Mesothelial cell of epicardium (in vitro differentiated cells): Measurements from ENCODE around the gene CAMKK2. TPM values are rescaled to one million over a fixed set of nuclear protein-coding genes. Genes with fewer than 3 reads are reported as not detected.
A peak's percentile ranks its signal among the peaks of the same experiment; 100 is the strongest.

Experiments
- DNase-seq, 2 experiments: peaks; one replicate each; pipeline ENCODE4 v3.0.0; 2021; ENCODE audit warnings: low spot score in 2 of 2; ENCODE audit not compliant: unreplicated experiment in 2 of 2
- H3K27ac Mint-ChIP-seq: 2 replicates; pipeline ENCODE4 v1.8.0; 2021; ENCODE audit warnings: mixed read lengths
- H3K27me3 Mint-ChIP-seq: 2 replicates; pipeline ENCODE4 v1.8.0; 2021; ENCODE audit warnings: low read depth, mixed read lengths
- H3K36me3 Mint-ChIP-seq: 2 replicates; pipeline ENCODE4 v1.8.0; 2021; ENCODE audit warnings: mixed read lengths
- H3K4me1 Mint-ChIP-seq: 2 replicates; pipeline ENCODE4 v1.8.0; 2021; ENCODE audit warnings: mixed read lengths
- H3K4me3 Mint-ChIP-seq: 2 replicates; pipeline ENCODE4 v1.8.0; 2021; ENCODE audit warnings: mild to moderate bottlenecking, moderate library complexity, mixed read lengths
- H3K9me3 Mint-ChIP-seq: 2 replicates; pipeline ENCODE4 v1.8.0; 2021; ENCODE audit warnings: mixed read lengths
- total RNA-seq: library from RNA; stranded (reverse); gene quantifications from 3 replicates; pipeline ENCODE4 v1.2.1, GENCODE V29; 2021
- TF ChIP-seq, protein P1 (sequence below): fragments of 200-600 bp; sonication (generic); IDR thresholded peaks from one replicate; pipeline ENCODE4 v1.5.0; 2021; ENCODE audit warnings: antibody characterized with exemption; ENCODE audit not compliant: unreplicated experiment

CAMKK2 gene
- total RNA-seq, 1 donor from 2014 or later = 27.6 TPM

DNA sequence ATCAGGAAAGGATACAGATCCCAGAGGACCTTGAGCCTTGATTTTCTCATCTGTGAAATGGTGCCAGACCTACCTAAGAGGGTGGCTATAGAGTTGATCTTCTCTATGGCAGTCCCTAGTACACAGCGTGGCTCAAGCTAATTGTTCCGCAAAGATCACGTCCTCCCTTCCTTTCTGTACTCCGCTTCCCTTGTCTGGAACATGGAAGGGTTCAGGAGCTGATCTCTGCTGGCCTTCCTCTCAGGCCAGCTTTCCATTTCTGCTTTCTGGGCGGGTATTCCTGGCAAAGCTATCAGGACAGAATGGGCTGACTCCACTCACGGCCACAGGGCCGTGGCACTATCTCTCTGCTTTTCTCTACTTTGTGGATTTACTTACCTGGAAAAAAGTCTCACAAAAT, 6.5 kb downstream of the CAMKK2 start:
- no peak overlapping the region for H3K27ac Mint-ChIP-seq
- no peak for DNase-seq
- H3K9me3 Mint-ChIP-seq = no peaks in the 10 kb centered on the region
- no peak overlapping the region for H3K4me3 Mint-ChIP-seq
- H3K27me3 Mint-ChIP-seq = no peaks in the 10 kb centered on the region
- H3K36me3 Mint-ChIP-seq = peaks cover 10% of the 10 kb centered on the region
- TF ChIP-seq, protein P1, sequence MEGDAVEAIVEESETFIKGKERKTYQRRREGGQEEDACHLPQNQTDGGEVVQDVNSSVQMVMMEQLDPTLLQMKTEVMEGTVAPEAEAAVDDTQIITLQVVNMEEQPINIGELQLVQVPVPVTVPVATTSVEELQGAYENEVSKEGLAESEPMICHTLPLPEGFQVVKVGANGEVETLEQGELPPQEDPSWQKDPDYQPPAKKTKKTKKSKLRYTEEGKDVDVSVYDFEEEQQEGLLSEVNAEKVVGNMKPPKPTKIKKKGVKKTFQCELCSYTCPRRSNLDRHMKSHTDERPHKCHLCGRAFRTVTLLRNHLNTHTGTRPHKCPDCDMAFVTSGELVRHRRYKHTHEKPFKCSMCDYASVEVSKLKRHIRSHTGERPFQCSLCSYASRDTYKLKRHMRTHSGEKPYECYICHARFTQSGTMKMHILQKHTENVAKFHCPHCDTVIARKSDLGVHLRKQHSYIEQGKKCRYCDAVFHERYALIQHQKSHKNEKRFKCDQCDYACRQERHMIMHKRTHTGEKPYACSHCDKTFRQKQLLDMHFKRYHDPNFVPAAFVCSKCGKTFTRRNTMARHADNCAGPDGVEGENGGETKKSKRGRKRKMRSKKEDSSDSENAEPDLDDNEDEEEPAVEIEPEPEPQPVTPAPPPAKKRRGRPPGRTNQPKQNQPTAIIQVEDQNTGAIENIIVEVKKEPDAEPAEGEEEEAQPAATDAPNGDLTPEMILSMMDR = no peak
- H3K4me1 Mint-ChIP-seq = no peaks in the 10 kb centered on the region

DNA sequence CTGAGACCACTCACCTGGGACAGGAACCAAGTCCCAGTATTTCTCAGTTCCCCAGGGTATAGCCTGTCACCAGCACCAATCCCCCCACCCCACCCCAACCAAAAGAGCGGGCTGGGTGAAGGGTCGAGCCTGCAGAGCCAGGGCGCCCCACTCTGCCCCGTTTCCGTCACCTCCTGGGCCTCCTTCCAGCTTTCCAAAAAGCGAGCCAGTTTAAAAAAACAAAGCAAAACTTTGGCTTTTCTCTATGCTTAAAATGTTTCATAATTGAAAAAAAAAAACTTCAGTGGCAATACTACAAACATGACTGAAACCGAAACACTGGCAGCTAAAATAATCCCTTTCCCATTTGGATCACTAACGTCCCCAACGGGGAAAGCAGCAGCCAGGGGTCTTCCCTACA, 7.5 kb downstream of the CAMKK2 start:
- H3K4me3 Mint-ChIP-seq = no peak overlapping the region
- no peaks in the 10 kb centered on the region for H3K9me3 Mint-ChIP-seq
- TF ChIP-seq, protein P1 = no peak
- peak overlapping the region; percentile 25 for H3K27ac Mint-ChIP-seq
- H3K4me1 Mint-ChIP-seq = no peaks in the 10 kb centered on the region
- H3K27me3 Mint-ChIP-seq = no peaks in the 10 kb centered on the region
- H3K36me3 Mint-ChIP-seq = peaks cover 10% of the 10 kb centered on the region
- no peak for DNase-seq

DNA sequence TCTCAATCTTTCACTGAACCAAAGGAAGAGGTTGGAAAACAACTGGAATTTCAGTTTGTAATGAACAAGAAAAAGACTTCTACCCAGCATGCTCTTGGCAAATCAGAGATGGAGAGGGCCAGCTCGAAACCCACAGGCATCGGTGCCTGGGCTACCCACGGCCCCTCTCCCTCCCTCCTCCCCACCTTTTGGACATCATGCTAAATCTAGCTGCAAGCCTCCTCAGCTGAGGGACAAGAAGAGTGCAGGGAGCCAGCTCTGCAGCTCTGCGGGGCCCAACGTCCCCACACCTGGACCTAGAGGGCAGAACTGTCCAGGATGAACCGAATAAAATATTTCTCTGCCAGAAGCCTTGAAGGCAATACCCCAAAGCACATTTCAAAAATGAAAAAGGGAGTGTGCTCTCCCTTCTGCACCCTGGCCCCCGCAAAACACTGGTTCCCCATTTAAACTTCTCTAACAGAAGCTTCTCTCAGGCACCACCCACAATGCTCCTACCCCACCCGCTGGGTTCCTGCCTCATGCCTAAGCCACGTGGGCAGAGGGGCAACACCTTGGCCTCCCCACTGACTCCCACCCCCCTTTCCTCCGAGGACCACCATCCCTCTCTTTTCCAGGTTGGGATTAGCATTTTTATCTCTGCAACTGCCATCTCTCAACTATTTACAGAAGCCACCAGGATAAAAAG, 8.2 kb downstream of the CAMKK2 start:
- Mint-ChIP-seq H3K4me1 (no peaks in the 10 kb centered on the region), H3K27ac (no peak overlapping the region), H3K9me3 (no peaks in the 10 kb centered on the region)

DNA sequence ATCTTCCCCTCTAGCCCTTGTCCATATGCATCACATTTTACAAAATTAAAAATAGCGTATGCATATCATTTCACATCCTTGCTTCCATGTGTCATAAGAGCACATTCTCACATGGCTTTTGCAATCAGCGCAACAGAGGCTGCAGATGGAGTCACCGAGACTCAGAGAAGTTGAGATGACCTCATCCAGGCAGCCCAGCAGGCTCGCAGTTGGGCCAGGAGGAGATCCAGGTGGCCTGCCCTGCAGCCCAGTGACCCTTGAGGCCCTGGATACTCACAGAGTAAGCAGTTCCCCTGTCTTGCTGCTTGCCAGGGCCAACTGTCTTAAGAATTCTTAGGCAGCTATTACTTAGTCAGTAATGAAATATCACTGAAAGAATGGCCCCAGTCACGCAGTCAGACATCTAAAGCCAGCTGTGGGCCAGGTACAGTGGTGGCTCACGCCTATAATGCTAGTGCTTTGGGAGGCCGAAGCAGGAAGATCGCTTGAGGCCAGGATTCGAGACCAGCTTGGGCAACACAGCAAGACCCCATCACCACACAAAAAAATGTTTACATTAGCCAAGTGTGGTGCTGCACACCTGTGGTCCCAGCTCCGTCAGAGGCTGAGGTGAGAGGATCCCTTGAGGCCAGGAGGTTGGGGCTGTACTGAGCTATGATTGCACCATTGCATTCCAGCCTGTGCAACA, 9.1 kb downstream of the CAMKK2 start:
- Mint-ChIP-seq H3K4me1 (no peaks in the 10 kb centered on the region), H3K27me3 (no peaks in the 10 kb centered on the region), H3K36me3 (peaks cover 9% of the 10 kb centered on the region), H3K9me3 (no peaks in the 10 kb centered on the region), H3K27ac (no peak overlapping the region), H3K4me3 (no peak overlapping the region)
- DNase-seq = no peak
- TF ChIP-seq, protein P1 = no peak

More for the DNA sequence above, 8.2 kb downstream of the CAMKK2 start:
- H3K27me3 Mint-ChIP-seq = no peaks in the 10 kb centered on the region
- no peak for DNase-seq
- TF ChIP-seq, protein P1 = no peak
- peaks cover 10% of the 10 kb centered on the region for H3K36me3 Mint-ChIP-seq
- H3K4me3 Mint-ChIP-seq = no peak overlapping the region

- H3K36me3 Mint-ChIP-seq = peaks cover 9% of the 10 kb centered on the region
- no peak for DNase-seq
- no peak overlapping the region for H3K4me3 Mint-ChIP-seq
- TF ChIP-seq, protein P1 = no peak
- H3K4me1 Mint-ChIP-seq = no peaks in the 10 kb centered on the region
- H3K9me3 Mint-ChIP-seq = no peaks in the 10 kb centered on the region
- H3K27me3 Mint-ChIP-seq = no peaks in the 10 kb centered on the region
- H3K27ac Mint-ChIP-seq = no peak overlapping the region
Observed at GRCh38 chr12:121285856-121286255, 10.7 kb downstream of the CAMKK2 start.
